ENCODE measurements around the gene ACTL6B. TPM values are rescaled to one million over a fixed set of nuclear protein-coding genes. Genes with fewer than 3 reads are reported as not detected.
A peak's percentile ranks its signal among the peaks of the same experiment; 100 is the strongest.
"Not testable (repeated sequence)": the region's sequence is repeated elsewhere in the genome, so short reads cannot be mapped to it uniquely, and the experiment has no call there.

Gene ACTL6B
- not detected in 2 replicates for total RNA-seq (2021)
- Bru-seq, nascent RNA, result percentile 11 among the genes with signal in this experiment
- BruChase-seq, experiment 1, labeled RNA remaining after a 2-hour chase, result percentile 8 among the genes with signal in this experiment
- BruChase-seq, experiment 2, labeled RNA remaining after a 6-hour chase, result not detected
- long read RNA-seq, result 0 reads

GRCh38 chr7:100655908-100656674 is at the start of gene ACTL6B:
TSS of gene ACTL6B (minus strand) at chr7:100656448. CDS start at chr7:100656354, 94 bp downstream.
- no peak for DNase-seq
- H3K27me3 ChIP-seq (ENCODE audit: insufficient read depth, low read depth), result no peaks in the 10 kb centered on the region
- peaks cover 14% of the 10 kb centered on the region; the same call in 1 of the 2 replicates for H3F3A ChIP-seq (ENCODE audit: insufficient read depth, low read depth)
- intact Hi-C loops (cut with micrococcal nuclease; ENCODE audit: unreplicated experiment), result no loop called here
- H3K9me3 ChIP-seq (ENCODE audit: insufficient read depth, low read depth), result no peaks in the 10 kb centered on the region
- no peak within 1 kb of the TSS for H3K27ac ChIP-seq
- BruUV-seq (replicated peaks), result no TSS peak
- no peak within 1 kb of the TSS for H3K4me2 ChIP-seq
- no peak within 1 kb of the TSS for H3K4me3 ChIP-seq
- H2AFZ ChIP-seq, result no peak within 1 kb of the TSS
- POLR2A ChIA-PET (ENCODE audit: unreplicated experiment), result no interaction called here
- H3K36me3 ChIP-seq (ENCODE audit: low read depth), result no peaks in the 10 kb centered on the region
- CTCF ChIA-PET, result no interaction called here
- no peaks in the 10 kb centered on the region for H4K20me1 ChIP-seq (ENCODE audit: insufficient read depth)
- TF ChIP-seq, protein P1, sequence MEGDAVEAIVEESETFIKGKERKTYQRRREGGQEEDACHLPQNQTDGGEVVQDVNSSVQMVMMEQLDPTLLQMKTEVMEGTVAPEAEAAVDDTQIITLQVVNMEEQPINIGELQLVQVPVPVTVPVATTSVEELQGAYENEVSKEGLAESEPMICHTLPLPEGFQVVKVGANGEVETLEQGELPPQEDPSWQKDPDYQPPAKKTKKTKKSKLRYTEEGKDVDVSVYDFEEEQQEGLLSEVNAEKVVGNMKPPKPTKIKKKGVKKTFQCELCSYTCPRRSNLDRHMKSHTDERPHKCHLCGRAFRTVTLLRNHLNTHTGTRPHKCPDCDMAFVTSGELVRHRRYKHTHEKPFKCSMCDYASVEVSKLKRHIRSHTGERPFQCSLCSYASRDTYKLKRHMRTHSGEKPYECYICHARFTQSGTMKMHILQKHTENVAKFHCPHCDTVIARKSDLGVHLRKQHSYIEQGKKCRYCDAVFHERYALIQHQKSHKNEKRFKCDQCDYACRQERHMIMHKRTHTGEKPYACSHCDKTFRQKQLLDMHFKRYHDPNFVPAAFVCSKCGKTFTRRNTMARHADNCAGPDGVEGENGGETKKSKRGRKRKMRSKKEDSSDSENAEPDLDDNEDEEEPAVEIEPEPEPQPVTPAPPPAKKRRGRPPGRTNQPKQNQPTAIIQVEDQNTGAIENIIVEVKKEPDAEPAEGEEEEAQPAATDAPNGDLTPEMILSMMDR (conservative IDR thresholded peaks at IDR 0.05), result no peak
- TF ChIP-seq EZH2 (IDR thresholded peaks at IDR 0.05; ENCODE audit: low read depth), result no peak
- no peaks in the 10 kb centered on the region for H3K79me2 ChIP-seq (ENCODE audit: low read depth)
- peaks cover 7% of the 10 kb centered on the region for H3K4me1 ChIP-seq (replicated peaks; ENCODE audit: insufficient read depth)
- H3K9me2 ChIP-seq (ENCODE audit: insufficient read depth), result no peaks in the 10 kb centered on the region

DNA sequence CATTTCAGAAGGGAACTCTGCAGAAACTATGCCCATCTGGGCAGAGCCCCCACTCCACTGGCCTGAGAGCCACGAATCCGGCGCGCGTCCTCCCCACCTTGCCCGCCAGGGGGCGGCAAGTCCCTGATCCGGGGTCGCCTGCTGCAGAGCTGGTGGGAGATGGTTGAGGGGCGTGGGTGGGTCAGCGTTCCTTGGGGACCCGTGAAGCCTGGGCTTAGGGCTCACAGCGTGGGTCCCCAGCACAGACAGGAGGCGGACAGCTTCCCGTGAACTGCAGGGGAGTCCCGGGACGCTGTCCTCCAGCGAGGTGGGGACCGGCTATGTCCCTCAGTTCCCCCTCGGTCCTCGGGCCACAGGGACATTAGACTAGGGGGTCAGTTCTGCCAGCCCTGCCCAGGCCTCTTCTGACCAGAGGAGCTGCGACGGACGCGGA is 49.1 kb upstream of the ACTL6B start:
- Histone ChIP-seq H3K9me3 (ENCODE audit: insufficient read depth, low read depth) (no peaks in the 10 kb centered on the region), H3K79me2 (ENCODE audit: low read depth) (peaks cover 22% of the 10 kb centered on the region), H3K27ac (peak overlapping the region; percentile 43), H3K27me3 (ENCODE audit: insufficient read depth, low read depth) (no peaks in the 10 kb centered on the region), H3K4me2 (peak overlapping the region; percentile 79), H2AFZ (peak overlapping the region; percentile 84), H3K9me2 (ENCODE audit: insufficient read depth) (no peaks in the 10 kb centered on the region), H3K36me3 (ENCODE audit: low read depth) (no peaks in the 10 kb centered on the region), H3K4me3 (peak overlapping the region; percentile 86), H4K20me1 (ENCODE audit: insufficient read depth) (no peaks in the 10 kb centered on the region), H3F3A (ENCODE audit: insufficient read depth, low read depth) (peaks cover 14% of the 10 kb centered on the region; the same call in 1 of the 2 replicates), H3K4me1 (replicated peaks; ENCODE audit: insufficient read depth) (peaks cover 12% of the 10 kb centered on the region; the same call in 1 of the 2 replicates)
- DNase-seq, result peak; percentile 43 to 86
- TF ChIP-seq EZH2 (IDR thresholded peaks at IDR 0.05; ENCODE audit: low read depth), result no peak
- TF ChIP-seq, protein P1 (conservative IDR thresholded peaks at IDR 0.05), result peak; percentile 93
- TSS peak; percentile 92 for BruUV-seq (replicated peaks)
- POLR2A ChIA-PET (ENCODE audit: unreplicated experiment), result interaction anchor here (0.5 to 1.5 kb wide), 18 partner anchors 8 to 385 kb away, joined by 3 to 29 read pairs (median 5); partner anchors contain the start of genes EPHB4, FBXO24, MEPCE and MOSPD3
- intact Hi-C loops (cut with micrococcal nuclease; ENCODE audit: unreplicated experiment), result loop anchor here (1.0 to 5.0 kb wide), 7 partner anchors 97 to 372 kb away; partner anchors contain the start of genes SLC12A9, TRIP6 and UFSP1
- CTCF ChIA-PET, result interaction anchor here (0.6 to 2.0 kb wide), 21 partner anchors 9 to 539 kb away, joined by 3 to 25 read pairs (median 6); partner anchors contain the start of genes EPHB4, FBXO24, FIS1 and LRCH4

GRCh38 chr7:100701089-100701488 is 44.8 kb upstream of the ACTL6B start:
- BruUV-seq (replicated peaks); H3K9me3 ChIP-seq (ENCODE audit: insufficient read depth, low read depth); DNase-seq; H3K27ac ChIP-seq; H3K4me1 ChIP-seq (replicated peaks; ENCODE audit: insufficient read depth); H4K20me1 ChIP-seq (ENCODE audit: insufficient read depth); intact Hi-C loops (cut with micrococcal nuclease; ENCODE audit: unreplicated experiment); H3F3A ChIP-seq (ENCODE audit: insufficient read depth, low read depth); H3K4me2 ChIP-seq; H3K4me3 ChIP-seq; H3K79me2 ChIP-seq (ENCODE audit: low read depth); H3K9me2 ChIP-seq (ENCODE audit: insufficient read depth); CTCF ChIA-PET; H3K36me3 ChIP-seq (ENCODE audit: low read depth); H3K27me3 ChIP-seq (ENCODE audit: insufficient read depth, low read depth); H2AFZ ChIP-seq: not testable (repeated sequence)
- POLR2A ChIA-PET (ENCODE audit: unreplicated experiment), result interaction anchor here (0.7 kb wide), 1 partner anchor 15 kb away, joined by 3 read pairs; no protein-coding TSS in a partner anchor

Data from PC-9 (cell line).